Smooth muscle cell of bladder (primary cell): ENCODE results near the gene LCTL. TPM values are rescaled to one million over a fixed set of nuclear protein-coding genes. Genes with fewer than 3 reads are reported as not detected.

ENCODE experiments used
- total RNA-seq: library from RNA; depleted of rRNA; stranded (reverse); fragments of >200 nt; gene quantifications from 2 replicates; pipeline ENCODE4 v1.2.3, GENCODE V29; 2014

LCTL gene
- 0.28 and 0.37 TPM in 2 replicates for total RNA-seq

GRCh38 chr15:66565741-66566144, at the start of gene LCTL:
Gene LCTL, minus strand, starts transcription at chr15:66565998. Its CDS starts 633 bp downstream, at chr15:66565365.

GRCh38 chr15:66504563-66505429, 61.0 kb downstream of the LCTL start, which contains the start of the genes RPL4 and ZWILCH:
Gene RPL4, minus strand, starts transcription at chr15:66504855. Its CDS starts 65 bp downstream, at chr15:66504790.
Gene ZWILCH, plus strand, starts transcription at chr15:66505326. Its CDS starts 13 bp downstream, at chr15:66505339.

Other genes starting within 250 kb of the LCTL start
- gene TIPIN, start 209.3 kb downstream of the LCTL start, total RNA-seq, result 8.1 and 8.6 TPM in 2 replicates
- gene MAP2K1, start 179.1 kb downstream of the LCTL start, total RNA-seq, result 22.3 and 34.5 TPM in 2 replicates
- gene SNAPC5, start 68.2 kb downstream of the LCTL start, total RNA-seq, result 28.3 and 31.4 TPM in 2 replicates
- gene RPL4, start 61.1 kb downstream of the LCTL start, total RNA-seq, result 1,618 and 1,908 TPM in 2 replicates
- gene ZWILCH, start 60.7 kb downstream of the LCTL start, total RNA-seq, result 4.1 and 5.7 TPM in 2 replicates
- 15.5 and 31.3 TPM in 2 replicates for gene SMAD6, start 136.2 kb upstream of the LCTL start, total RNA-seq